ENCODE results near the gene ATOSB. TPM values are rescaled to one million over a fixed set of nuclear protein-coding genes. Genes with fewer than 3 reads are reported as not detected.

ATOSB gene
- total and polyA plus RNA-seq, 9 of the 15 experiments (the other 6 are each of a cell fraction or from before 2014, with no cell fraction given): 0.45 to 8.0 (median 4.2) TPM

DNA sequence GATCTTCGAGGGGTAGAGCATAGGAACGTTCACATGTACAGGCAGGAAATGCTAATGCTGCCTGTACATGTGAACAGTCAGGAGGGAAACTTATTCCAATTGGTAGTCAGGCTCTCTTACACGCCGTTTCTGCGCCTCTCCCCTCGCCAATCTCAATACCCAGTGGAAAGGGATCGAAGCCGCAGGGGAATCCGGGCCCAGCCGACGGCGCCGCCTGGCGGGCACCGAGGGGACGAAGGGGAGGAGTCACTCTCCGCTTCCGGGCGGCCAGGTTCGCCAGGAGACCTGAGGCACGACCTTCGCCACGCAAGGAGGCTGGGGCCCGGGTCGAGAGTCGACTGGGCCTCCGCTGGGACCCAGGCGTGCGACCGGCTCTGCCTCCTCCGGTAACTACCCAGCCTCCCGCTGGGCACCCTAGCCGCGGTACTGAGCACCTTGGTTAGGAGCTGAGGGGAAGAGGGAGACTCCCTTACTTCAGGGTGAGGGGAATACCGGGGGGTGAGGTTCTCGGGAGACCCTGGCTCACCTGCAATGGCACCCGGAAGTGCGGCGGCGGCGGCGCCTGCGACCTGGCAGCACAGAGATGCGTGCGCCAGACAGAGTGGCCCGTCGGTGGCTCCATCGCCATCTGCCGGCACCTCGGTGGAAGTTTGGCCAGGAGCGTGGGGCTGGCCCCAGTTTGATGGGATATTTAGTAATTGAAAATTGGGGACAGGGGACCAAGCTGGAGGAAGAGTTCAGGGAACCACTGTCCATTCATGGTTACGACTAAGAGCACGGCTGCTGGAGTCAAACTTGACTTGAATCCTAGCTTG is 19.4 kb downstream of the ATOSB start, which contains the start of gene PIGO (continued):
- TF ChIP-seq, protein P1, sequence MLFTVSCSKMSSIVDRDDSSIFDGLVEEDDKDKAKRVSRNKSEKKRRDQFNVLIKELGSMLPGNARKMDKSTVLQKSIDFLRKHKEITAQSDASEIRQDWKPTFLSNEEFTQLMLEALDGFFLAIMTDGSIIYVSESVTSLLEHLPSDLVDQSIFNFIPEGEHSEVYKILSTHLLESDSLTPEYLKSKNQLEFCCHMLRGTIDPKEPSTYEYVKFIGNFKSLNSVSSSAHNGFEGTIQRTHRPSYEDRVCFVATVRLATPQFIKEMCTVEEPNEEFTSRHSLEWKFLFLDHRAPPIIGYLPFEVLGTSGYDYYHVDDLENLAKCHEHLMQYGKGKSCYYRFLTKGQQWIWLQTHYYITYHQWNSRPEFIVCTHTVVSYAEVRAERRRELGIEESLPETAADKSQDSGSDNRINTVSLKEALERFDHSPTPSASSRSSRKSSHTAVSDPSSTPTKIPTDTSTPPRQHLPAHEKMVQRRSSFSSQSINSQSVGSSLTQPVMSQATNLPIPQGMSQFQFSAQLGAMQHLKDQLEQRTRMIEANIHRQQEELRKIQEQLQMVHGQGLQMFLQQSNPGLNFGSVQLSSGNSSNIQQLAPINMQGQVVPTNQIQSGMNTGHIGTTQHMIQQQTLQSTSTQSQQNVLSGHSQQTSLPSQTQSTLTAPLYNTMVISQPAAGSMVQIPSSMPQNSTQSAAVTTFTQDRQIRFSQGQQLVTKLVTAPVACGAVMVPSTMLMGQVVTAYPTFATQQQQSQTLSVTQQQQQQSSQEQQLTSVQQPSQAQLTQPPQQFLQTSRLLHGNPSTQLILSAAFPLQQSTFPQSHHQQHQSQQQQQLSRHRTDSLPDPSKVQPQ (CRISPR knock-in tag; IDR thresholded peaks at IDR 0.05; ENCODE audit: borderline replicate concordance): no peak
- TF ChIP-seq, protein P2, sequence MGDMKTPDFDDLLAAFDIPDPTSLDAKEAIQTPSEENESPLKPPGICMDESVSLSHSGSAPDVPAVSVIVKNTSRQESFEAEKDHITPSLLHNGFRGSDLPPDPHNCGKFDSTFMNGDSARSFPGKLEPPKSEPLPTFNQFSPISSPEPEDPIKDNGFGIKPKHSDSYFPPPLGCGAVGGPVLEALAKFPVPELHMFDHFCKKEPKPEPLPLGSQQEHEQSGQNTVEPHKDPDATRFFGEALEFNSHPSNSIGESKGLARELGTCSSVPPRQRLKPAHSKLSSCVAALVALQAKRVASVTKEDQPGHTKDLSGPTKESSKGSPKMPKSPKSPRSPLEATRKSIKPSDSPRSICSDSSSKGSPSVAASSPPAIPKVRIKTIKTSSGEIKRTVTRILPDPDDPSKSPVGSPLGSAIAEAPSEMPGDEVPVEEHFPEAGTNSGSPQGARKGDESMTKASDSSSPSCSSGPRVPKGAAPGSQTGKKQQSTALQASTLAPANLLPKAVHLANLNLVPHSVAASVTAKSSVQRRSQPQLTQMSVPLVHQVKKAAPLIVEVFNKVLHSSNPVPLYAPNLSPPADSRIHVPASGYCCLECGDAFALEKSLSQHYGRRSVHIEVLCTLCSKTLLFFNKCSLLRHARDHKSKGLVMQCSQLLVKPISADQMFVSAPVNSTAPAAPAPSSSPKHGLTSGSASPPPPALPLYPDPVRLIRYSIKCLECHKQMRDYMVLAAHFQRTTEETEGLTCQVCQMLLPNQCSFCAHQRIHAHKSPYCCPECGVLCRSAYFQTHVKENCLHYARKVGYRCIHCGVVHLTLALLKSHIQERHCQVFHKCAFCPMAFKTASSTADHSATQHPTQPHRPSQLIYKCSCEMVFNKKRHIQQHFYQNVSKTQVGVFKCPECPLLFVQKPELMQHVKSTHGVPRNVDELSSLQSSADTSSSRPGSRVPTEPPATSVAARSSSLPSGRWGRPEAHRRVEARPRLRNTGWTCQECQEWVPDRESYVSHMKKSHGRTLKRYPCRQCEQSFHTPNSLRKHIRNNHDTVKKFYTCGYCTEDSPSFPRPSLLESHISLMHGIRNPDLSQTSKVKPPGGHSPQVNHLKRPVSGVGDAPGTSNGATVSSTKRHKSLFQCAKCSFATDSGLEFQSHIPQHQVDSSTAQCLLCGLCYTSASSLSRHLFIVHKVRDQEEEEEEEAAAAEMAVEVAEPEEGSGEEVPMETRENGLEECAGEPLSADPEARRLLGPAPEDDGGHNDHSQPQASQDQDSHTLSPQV (IDR thresholded peaks at IDR 0.05): no peak
- TF ChIP-seq TARDBP (IDR thresholded peaks at IDR 0.05) (no peak), DIDO1 (tag; IDR thresholded peaks at IDR 0.05; ENCODE audit: low read depth) (peak; percentile 30; the same call in 1 of the 2 replicates), ZNF3 (CRISPR knock-in tag; IDR thresholded peaks at IDR 0.05) (no peak), ZBTB17 (CRISPR knock-in tag; IDR thresholded peaks at IDR 0.05) (0 out of 2 replicates have a peak, but pooled peaks have one; percentile 28), BRD4 (IDR thresholded peaks at IDR 0.05) (peak; percentile 91; the same call in 1 of the 2 replicates), NBN (IDR thresholded peaks at IDR 0.05; ENCODE audit: low read depth) (no peak; the same call in 1 of the 2 replicates), PHF8 (IDR thresholded peaks at IDR 0.05; ENCODE audit: borderline replicate concordance, low read length) (peak; percentile 93), CBFA2T3 (IDR thresholded peaks at IDR 0.05) (no peak), ZKSCAN1 (IDR thresholded peaks at IDR 0.05; ENCODE audit: low read depth, low read length) (peak; percentile 17; the same call in 1 of the 2 replicates), ZC3H11A (IDR thresholded peaks at IDR 0.05; ENCODE audit: low read depth, low read length) (no peak), ZNF551 (CRISPR knock-in tag; IDR thresholded peaks at IDR 0.05) (no peak)
- TF ChIP-seq, protein P3, sequence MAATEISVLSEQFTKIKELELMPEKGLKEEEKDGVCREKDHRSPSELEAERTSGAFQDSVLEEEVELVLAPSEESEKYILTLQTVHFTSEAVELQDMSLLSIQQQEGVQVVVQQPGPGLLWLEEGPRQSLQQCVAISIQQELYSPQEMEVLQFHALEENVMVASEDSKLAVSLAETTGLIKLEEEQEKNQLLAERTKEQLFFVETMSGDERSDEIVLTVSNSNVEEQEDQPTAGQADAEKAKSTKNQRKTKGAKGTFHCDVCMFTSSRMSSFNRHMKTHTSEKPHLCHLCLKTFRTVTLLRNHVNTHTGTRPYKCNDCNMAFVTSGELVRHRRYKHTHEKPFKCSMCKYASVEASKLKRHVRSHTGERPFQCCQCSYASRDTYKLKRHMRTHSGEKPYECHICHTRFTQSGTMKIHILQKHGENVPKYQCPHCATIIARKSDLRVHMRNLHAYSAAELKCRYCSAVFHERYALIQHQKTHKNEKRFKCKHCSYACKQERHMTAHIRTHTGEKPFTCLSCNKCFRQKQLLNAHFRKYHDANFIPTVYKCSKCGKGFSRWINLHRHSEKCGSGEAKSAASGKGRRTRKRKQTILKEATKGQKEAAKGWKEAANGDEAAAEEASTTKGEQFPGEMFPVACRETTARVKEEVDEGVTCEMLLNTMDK (IDR thresholded peaks at IDR 0.05; ENCODE audit: borderline replicate concordance, insufficient read depth, low read depth, low read length, poor library complexity, severe bottlenecking): peak; percentile 92
- TF ChIP-seq, protein P4, sequence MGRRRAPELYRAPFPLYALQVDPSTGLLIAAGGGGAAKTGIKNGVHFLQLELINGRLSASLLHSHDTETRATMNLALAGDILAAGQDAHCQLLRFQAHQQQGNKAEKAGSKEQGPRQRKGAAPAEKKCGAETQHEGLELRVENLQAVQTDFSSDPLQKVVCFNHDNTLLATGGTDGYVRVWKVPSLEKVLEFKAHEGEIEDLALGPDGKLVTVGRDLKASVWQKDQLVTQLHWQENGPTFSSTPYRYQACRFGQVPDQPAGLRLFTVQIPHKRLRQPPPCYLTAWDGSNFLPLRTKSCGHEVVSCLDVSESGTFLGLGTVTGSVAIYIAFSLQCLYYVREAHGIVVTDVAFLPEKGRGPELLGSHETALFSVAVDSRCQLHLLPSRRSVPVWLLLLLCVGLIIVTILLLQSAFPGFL (CRISPR knock-in tag; IDR thresholded peaks at IDR 0.05): no peak
- TF ChIP-seq, protein P5, sequence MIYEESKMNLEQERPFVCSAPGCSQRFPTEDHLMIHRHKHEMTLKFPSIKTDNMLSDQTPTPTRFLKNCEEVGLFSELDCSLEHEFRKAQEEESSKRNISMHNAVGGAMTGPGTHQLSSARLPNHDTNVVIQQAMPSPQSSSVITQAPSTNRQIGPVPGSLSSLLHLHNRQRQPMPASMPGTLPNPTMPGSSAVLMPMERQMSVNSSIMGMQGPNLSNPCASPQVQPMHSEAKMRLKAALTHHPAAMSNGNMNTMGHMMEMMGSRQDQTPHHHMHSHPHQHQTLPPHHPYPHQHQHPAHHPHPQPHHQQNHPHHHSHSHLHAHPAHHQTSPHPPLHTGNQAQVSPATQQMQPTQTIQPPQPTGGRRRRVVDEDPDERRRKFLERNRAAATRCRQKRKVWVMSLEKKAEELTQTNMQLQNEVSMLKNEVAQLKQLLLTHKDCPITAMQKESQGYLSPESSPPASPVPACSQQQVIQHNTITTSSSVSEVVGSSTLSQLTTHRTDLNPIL (CRISPR knock-in tag; IDR thresholded peaks at IDR 0.05): no peak
